Fibroblast of lung (primary cell): ENCODE measurements around the gene TPPP.
"Not testable (repeated sequence)": the region's sequence is repeated elsewhere in the genome, so short reads cannot be mapped to it uniquely, and the experiment has no call there.

Experiments
- CTCF ChIP-seq, 2 donors: IDR thresholded peaks in 1 of 2; conservative IDR thresholded peaks in 1 of 2; 1 replicate in 1 of 2; 2 replicates in 1 of 2; pipeline ENCODE4 v1.5.1; 2011 to 2012; ENCODE audit warnings: low read length in 2 of 2, control low read depth in 1 of 2, inconsistent platforms in 1 of 2, low read depth in 1 of 2, mild to moderate bottlenecking in 1 of 2
- EZH2 ChIP-seq: IDR thresholded peaks from 2 replicates; pipeline ENCODE4 v1.5.1; 2012; ENCODE audit warnings: low read length, control low read depth, mild to moderate bottlenecking; ENCODE audit errors: missing control alignments

- TF ChIP-seq CTCF (conservative IDR thresholded peaks at IDR 0.05 in 1 of 2, IDR thresholded peaks at IDR 0.05 in 1 of 2; ENCODE audit: low read depth in 1 of 2, low read length in 2 of 2); EZH2: not testable (repeated sequence)
Observed at GRCh38 chr5:686172-686523, 7.0 kb downstream of the TPPP start.
